RWPE1 (cell line): Measurements from ENCODE around the gene KCNJ15.

Experiments
- CTCF ChIA-PET: fragments of 350-600 bp; sonication (Branson Sonifier 250); formaldehyde crosslinking; extraction: SDS; loops from one replicate; lab custom pipeline; 2021; lab: Yijun Ruan, JAX
- POLR2A ChIA-PET: fragments of 400-600 bp; formaldehyde crosslinking; extraction: SDS; loops from one replicate; lab custom pipeline; 2020; ENCODE audit warnings: antibody characterized with exemption; ENCODE audit not compliant: low non-redundant PET; lab: Yijun Ruan, JAX
- DNase-seq: peaks from one replicate; pipeline ENCODE4 v3.0.0; 2012; ENCODE audit warnings: low spot score
- H3K27ac ChIP-seq: fragments of 450-650 bp; 2 replicates; pipeline ENCODE4 v1.5.1; 2017
- TF ChIP-seq, protein P1 (sequence below): fragments of 450-650 bp; conservative IDR thresholded peaks from 2 replicates; pipeline ENCODE4 v1.5.1; 2017; ENCODE audit warnings: low read depth, mild to moderate bottlenecking

Gene KCNJ15

DNA sequence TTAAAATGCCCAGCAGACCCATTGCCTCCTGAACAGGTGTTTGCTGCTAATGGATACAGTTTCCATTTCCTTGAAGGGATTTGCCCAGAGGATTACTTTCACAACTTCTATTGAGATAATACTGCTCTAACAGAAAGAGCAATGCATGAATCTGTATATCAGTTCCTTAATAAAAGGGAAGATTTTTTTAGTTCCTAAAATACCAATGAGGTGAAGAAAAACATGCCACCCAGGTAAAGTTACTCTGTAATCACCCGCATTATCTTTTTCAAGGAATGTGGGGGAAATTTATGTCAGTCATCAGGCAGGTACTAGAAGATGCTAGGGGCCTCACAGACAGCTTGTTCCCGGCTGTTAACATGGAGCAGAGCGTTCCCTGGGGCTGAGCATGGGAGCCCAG lies 41.1 kb downstream of the KCNJ15 start:
- CTCF ChIA-PET: no interaction called here
- TF ChIP-seq, protein P1, sequence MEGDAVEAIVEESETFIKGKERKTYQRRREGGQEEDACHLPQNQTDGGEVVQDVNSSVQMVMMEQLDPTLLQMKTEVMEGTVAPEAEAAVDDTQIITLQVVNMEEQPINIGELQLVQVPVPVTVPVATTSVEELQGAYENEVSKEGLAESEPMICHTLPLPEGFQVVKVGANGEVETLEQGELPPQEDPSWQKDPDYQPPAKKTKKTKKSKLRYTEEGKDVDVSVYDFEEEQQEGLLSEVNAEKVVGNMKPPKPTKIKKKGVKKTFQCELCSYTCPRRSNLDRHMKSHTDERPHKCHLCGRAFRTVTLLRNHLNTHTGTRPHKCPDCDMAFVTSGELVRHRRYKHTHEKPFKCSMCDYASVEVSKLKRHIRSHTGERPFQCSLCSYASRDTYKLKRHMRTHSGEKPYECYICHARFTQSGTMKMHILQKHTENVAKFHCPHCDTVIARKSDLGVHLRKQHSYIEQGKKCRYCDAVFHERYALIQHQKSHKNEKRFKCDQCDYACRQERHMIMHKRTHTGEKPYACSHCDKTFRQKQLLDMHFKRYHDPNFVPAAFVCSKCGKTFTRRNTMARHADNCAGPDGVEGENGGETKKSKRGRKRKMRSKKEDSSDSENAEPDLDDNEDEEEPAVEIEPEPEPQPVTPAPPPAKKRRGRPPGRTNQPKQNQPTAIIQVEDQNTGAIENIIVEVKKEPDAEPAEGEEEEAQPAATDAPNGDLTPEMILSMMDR: no peak
- POLR2A ChIA-PET: no interaction called here
- no peak overlapping the region; the same call in 1 of the 2 replicates for H3K27ac ChIP-seq
- DNase-seq: no peak

DNA sequence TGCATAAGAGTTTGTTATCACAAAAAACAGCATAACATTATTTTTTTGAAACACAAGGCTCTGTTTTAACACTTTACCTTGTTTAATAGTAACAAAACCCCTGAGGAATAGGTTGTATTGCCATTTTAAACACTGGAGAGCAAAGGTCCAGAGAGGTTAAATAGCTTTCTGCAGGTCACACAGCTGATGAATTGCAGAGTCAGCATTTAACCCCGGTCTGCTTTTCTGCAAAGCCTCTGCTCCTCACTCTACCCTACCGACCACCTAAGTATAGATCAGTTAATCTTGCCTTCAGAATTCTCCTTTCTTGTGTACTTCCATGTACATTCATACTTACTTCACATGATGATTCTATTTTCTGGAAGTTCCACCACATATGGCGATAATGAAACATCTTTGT lies 42.0 kb downstream of the KCNJ15 start:
- CTCF ChIA-PET: interaction anchor here (0.6 kb wide), 1 partner anchor 149 kb away, joined by 3 read pairs; no protein-coding TSS in a partner anchor
- no peak for DNase-seq
- H3K27ac ChIP-seq: peak overlapping the region; percentile 16; the same call in 1 of the 2 replicates
- TF ChIP-seq, protein P1: no peak
- POLR2A ChIA-PET: no interaction called here

DNA sequence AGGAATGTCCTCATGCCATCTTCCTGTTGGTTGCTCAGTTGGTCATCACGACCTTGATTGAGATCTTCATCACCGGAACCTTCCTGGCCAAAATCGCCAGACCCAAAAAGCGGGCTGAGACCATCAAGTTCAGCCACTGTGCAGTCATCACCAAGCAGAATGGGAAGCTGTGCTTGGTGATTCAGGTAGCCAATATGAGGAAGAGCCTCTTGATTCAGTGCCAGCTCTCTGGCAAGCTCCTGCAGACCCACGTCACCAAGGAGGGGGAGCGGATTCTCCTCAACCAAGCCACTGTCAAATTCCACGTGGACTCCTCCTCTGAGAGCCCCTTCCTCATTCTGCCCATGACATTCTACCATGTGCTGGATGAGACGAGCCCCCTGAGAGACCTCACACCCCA lies 42.9 kb downstream of the KCNJ15 start:
- TF ChIP-seq, protein P1: no peak
- no peak for DNase-seq
- H3K27ac ChIP-seq: peak overlapping the region; percentile 16; the same call in 1 of the 2 replicates
- POLR2A ChIA-PET: no interaction called here
- CTCF ChIA-PET: no interaction called here

DNA sequence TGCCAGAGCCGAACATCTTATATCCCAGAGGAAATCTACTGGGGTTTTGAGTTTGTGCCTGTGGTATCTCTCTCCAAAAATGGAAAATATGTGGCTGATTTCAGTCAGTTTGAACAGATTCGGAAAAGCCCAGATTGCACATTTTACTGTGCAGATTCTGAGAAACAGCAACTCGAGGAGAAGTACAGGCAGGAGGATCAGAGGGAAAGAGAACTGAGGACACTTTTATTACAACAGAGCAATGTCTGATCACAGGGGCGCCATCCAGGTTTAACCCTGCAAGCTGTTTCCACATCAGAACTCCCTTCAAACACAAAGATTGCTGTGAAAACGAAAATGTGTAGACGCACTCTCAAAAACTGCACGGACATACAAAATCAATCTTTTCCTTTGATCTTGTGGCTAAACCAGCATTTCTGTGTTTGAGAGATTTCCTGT lies 43.4 kb downstream of the KCNJ15 start:
- ChIA-PET CTCF (no interaction called here), POLR2A (no interaction called here)
- DNase-seq: no peak
- H3K27ac ChIP-seq: peak overlapping the region; percentile 16; the same call in 1 of the 2 replicates
- TF ChIP-seq, protein P1: no peak

DNA sequence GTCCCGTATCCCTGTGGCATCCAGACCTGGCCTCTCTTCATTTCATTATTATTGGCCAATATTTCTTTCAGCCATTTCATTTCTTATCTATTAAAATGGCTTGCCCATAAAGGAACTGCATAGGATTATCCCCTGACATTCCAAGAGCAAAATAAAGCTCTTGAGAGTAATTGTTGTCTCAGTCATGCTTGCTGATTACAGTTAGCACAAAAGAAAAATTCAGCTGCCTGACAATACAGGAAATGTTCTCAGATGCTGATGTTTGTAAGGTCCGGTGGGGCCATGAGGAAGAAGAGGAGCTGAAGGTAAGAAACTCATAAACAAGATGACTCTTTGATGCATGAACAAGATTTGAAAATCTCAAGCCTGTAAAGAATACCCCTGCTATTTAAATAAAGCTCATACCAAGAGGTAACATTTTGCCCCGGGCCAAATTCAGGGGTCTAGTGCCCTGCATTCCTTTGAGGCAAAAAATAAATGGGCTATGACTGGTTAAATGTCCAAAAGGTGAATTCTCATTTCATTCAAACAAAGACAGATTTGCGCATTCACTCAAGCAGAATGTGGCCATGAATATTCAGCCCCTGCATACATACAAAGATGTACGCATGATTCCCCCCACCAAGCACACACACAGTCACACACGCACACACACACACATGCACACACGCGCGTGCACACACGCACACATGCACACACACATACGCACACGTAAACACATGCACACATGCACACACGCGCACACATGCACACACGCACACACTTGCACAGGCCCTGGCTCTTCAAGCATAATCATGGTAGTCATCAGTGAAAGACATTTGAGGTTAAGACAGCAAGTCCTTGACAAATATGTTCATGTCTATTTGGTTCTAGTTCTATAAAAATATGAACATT lies 44.8 kb downstream of the KCNJ15 start:
- CTCF ChIA-PET: no interaction called here
- TF ChIP-seq, protein P1: no peak
- H3K27ac ChIP-seq: peak overlapping the region; percentile 61
- no peak for DNase-seq
- POLR2A ChIA-PET: no interaction called here

DNA sequence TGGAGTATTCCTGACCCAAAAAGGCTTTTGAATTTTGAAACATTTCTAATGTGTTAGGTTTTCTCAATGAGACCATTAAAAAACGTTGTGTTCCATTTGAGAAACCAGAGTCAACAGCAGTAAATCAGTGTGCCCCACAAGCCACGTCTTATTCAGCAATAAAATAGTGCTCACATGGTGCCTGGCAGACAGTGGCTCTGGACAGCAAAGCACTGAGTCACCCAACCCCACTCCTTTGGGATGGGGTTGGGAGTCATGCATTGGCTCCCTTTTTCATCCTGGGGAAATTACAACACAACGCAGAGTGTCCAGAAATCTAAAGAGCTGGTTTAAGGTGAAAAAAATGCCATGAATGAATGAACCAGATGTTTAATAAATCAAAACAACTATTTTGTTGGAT lies 46.5 kb downstream of the KCNJ15 start:
- ChIA-PET CTCF (interaction anchor here (1.1 kb wide), 1 partner anchor 25 kb away, joined by 3 read pairs; no protein-coding TSS in a partner anchor), POLR2A (no interaction called here)
- DNase-seq: peak; percentile 75
- TF ChIP-seq, protein P1: no peak
- peak overlapping the region; percentile 70; the same call in 1 of the 2 replicates for H3K27ac ChIP-seq
